ENCODE measurements around the gene FAM98C.
A peak's percentile ranks its signal among the peaks of the same experiment; 100 is the strongest.

FAM98C gene

DNA sequence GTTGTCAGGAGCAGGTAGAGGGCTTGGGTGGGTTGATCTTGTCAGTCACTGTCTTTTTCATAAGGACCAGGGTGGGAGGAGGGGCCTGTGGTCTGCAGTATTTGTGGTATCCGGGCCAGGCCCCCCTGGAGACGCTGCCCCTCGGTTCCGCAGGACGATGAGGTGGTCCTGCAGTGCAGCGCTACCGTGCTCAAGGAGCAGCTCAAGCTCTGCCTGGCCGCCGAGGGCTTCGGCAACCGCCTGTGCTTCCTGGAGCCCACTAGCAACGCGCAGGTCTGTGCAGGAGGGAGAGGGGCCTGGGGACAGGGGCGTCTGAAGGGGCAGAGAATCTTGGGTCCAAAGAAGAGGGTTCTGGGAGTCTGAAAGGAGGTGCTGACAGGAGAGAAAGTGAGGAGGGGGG lies 37.7 kb downstream of the FAM98C start:
- DNase-seq (ENCODE audit: low read depth), result no peak
- TF ChIP-seq, protein P1, sequence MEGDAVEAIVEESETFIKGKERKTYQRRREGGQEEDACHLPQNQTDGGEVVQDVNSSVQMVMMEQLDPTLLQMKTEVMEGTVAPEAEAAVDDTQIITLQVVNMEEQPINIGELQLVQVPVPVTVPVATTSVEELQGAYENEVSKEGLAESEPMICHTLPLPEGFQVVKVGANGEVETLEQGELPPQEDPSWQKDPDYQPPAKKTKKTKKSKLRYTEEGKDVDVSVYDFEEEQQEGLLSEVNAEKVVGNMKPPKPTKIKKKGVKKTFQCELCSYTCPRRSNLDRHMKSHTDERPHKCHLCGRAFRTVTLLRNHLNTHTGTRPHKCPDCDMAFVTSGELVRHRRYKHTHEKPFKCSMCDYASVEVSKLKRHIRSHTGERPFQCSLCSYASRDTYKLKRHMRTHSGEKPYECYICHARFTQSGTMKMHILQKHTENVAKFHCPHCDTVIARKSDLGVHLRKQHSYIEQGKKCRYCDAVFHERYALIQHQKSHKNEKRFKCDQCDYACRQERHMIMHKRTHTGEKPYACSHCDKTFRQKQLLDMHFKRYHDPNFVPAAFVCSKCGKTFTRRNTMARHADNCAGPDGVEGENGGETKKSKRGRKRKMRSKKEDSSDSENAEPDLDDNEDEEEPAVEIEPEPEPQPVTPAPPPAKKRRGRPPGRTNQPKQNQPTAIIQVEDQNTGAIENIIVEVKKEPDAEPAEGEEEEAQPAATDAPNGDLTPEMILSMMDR (conservative IDR thresholded peaks at IDR 0.05; ENCODE audit: low read length), result no peak
- no peak overlapping the region for H3K4me3 ChIP-seq (ENCODE audit: low read length)

DNA sequence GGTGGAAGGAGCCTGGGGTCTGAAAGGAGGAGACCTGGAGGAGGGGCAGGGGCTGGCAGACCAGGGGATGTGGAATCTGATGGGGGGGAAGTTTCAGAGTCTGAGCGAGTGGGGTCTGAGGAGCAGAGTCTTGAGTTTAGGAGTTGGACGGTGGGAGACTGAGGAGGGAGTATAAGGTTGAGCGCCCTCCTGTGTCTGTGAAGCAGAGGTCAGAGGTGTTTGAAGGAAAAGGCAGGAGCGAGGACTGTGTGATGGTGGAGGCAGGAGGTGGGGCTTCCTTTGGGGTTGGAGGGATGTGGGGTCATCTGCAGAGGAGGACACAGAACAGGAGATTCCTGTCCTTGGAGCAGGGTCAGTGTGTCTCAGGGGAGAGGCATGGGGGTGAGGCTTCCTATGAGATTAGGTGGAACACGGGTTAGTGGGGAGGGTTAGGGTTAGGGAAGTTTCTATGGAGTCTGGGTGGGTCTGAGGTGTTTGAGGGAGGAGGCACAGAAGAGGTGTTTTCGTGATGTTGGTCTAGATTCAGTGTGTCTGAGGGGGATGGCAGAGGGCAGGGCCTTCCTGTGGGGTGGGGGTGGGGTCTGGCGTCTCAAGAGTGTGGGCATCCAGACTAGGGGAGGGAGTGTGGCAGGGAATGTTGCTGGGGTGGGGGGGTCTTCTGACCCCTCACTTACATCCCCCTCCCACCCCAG lies 38.9 kb downstream of the FAM98C start:
- H3K4me3 ChIP-seq (ENCODE audit: low read length), result no peak overlapping the region
- no peak for DNase-seq (ENCODE audit: low read depth)
- TF ChIP-seq, protein P1 (conservative IDR thresholded peaks at IDR 0.05; ENCODE audit: low read length), result peak; percentile 16

DNA sequence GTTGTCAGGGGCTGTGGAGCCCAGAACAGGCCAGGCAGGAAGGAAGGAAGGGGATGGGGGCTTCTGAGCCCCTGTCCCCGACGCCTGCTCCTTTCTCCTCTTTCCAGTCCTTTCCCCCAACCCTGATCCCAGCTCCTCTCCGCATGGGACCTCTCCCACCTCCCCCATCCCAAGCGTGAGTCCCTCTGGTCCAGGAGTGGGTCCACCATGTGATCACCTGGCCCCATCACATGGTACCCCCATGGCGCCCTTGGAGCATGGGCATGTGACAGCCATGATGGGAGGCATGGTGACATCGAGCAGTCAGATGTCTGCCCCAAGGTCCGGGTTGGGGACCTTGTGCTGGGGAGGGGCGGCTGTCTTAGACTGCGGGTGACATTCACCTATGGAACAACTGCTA lies 39.8 kb downstream of the FAM98C start:
- DNase-seq (ENCODE audit: low read depth), result no peak
- TF ChIP-seq, protein P1 (conservative IDR thresholded peaks at IDR 0.05; ENCODE audit: low read length), result no peak
- no peak overlapping the region for H3K4me3 ChIP-seq (ENCODE audit: low read length)

DNA sequence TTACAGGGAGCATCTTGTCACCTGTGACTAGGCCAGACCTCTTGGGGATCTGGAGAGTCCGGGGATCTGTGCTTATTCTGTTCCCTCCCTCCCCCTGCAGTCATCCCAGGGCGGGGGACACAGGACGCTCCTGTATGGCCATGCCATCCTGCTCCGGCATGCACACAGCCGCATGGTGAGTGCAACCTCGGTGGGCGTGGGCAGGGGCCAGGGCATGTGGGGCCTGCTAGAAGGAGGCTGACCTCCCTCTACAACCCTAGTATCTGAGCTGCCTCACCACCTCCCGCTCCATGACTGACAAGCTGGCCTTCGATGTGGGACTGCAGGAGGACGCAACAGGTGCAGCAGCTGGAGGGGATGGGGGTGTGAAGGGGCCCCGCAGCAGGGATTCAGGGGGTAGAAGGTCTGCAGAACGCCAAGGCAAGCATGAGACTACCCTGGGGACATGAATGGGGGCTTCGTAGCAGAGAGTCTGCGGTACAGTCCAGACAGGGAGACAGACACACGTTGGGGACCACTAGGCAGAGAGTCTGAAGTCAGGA lies 40.6 kb downstream of the FAM98C start:
- TF ChIP-seq, protein P1 (conservative IDR thresholded peaks at IDR 0.05; ENCODE audit: low read length), result no peak
- DNase-seq (ENCODE audit: low read depth), result no peak

DNA sequence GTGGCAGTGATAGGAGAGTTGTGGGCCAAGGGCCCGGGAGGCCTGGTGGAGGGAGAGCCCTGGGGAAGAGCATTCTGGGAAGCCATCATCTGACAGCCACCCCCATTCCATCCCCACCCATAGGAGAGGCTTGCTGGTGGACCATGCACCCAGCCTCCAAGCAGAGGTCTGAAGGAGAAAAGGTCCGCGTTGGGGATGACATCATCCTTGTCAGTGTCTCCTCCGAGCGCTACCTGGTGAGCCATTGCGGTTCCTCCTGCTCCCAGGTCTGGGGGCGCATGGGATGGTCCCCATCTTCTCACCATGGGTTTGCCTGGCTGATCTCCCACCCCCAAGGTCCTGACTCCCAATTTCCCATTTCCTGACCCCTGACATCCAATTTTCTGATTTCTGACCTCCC lies 41.1 kb downstream of the FAM98C start:
- TF ChIP-seq, protein P1 (conservative IDR thresholded peaks at IDR 0.05; ENCODE audit: low read length), result no peak
- no peak for DNase-seq (ENCODE audit: low read depth)
- no peak overlapping the region for H3K4me3 ChIP-seq (ENCODE audit: low read length)

More for the DNA sequence above, 40.6 kb downstream of the FAM98C start:
- no peak overlapping the region for H3K4me3 ChIP-seq (ENCODE audit: low read length)

DNA sequence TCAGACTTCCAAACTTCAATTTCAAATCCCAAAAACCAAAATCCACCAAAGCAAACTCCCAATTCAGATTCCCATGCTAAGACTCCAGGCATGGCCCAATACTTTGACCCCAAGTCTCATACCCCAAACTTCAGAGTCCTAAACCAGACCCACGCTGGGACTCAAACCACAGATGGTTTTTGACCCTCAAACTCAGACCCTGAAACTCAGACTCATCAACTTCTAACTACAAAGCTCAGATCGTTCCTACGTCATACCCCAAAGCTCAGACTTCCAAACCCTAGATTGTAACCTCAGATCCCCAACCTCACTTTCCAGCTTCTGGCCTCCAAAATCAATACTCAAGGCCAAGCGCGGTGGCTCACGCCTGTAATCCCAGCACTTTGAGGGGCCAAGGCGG lies 42.5 kb downstream of the FAM98C start:
- DNase-seq (ENCODE audit: low read depth), result no peak
- H3K4me3 ChIP-seq (ENCODE audit: low read length), result no peak overlapping the region
- TF ChIP-seq, protein P1 (conservative IDR thresholded peaks at IDR 0.05; ENCODE audit: low read length), result no peak

DNA sequence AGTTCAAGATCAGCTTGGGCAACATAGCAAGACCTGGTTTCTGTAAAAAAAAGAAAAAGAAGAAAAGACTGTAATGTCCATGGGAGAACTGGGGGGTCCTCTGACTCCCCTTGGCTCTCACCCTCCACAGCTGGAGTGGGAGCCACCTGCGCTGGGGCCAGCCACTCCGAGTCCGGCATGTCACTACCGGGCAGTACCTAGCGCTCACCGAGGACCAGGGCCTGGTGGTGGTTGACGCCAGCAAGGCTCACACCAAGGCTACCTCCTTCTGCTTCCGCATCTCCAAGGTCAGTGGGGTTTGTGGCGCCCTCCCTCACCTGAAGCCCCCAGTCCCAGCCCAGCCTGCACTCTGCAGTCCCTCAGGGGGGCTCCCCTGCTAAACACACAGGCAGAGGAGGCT lies 45.3 kb downstream of the FAM98C start:
- TF ChIP-seq, protein P1 (conservative IDR thresholded peaks at IDR 0.05; ENCODE audit: low read length), result no peak
- no peak overlapping the region for H3K4me3 ChIP-seq (ENCODE audit: low read length)
- DNase-seq (ENCODE audit: low read depth), result no peak
